ENCODE measurements around the gene MICALL2.

The MICALL2 gene

GRCh38 chr7:1478480-1478879, 19.2 kb upstream of the MICALL2 start:
- Histone ChIP-seq H3K4me2 (no peak overlapping the region), H4K20me1 (ENCODE audit: insufficient read depth) (no peaks in the 10 kb centered on the region), H3K27ac (no peak overlapping the region), H3K9ac (no peak overlapping the region), H2AFZ (ENCODE audit: low read depth) (no peak overlapping the region), H3K79me2 (ENCODE audit: insufficient read depth, low read depth) (no peaks in the 10 kb centered on the region), H3K27me3 (ENCODE audit: insufficient read depth, low read depth) (no peaks in the 10 kb centered on the region), H3K36me3 (ENCODE audit: insufficient read depth) (0 out of 2 replicates have a peak, but pooled peaks cover 3% of the 10 kb centered on the region), H3K4me3 (IDR thresholded peaks at IDR 0.05; ENCODE audit: insufficient read depth, low read depth, low read length) (no peak overlapping the region), H3K4me1 (ENCODE audit: low read depth, poor library complexity, severe bottlenecking) (no peaks in the 10 kb centered on the region)
- no peak for TF ChIP-seq CTCF (conservative IDR thresholded peaks at IDR 0.05; ENCODE audit: low read depth, low read length)

- Histone ChIP-seq H3K27ac (no peak overlapping the region), H3K9ac (no peak overlapping the region), H3K4me2 (no peak overlapping the region), H2AFZ (ENCODE audit: low read depth) (no peak overlapping the region), H4K20me1 (ENCODE audit: insufficient read depth) (no peaks in the 10 kb centered on the region), H3K27me3 (ENCODE audit: insufficient read depth, low read depth) (no peaks in the 10 kb centered on the region), H3K79me2 (ENCODE audit: insufficient read depth, low read depth) (no peaks in the 10 kb centered on the region), H3K36me3 (ENCODE audit: insufficient read depth) (no peaks in the 10 kb centered on the region), H3K4me1 (ENCODE audit: low read depth, poor library complexity, severe bottlenecking) (no peaks in the 10 kb centered on the region), H3K4me3 (IDR thresholded peaks at IDR 0.05; ENCODE audit: insufficient read depth, low read depth, low read length) (no peak overlapping the region)
- no peak for TF ChIP-seq CTCF (conservative IDR thresholded peaks at IDR 0.05; ENCODE audit: low read depth, low read length)
Measured at GRCh38 chr7:1476859-1477258, 17.6 kb upstream of the MICALL2 start.

GRCh38 chr7:1475991-1476390, 16.7 kb upstream of the MICALL2 start:
- Histone ChIP-seq H3K4me2 (no peak overlapping the region), H4K20me1 (ENCODE audit: insufficient read depth) (no peaks in the 10 kb centered on the region), H3K79me2 (ENCODE audit: insufficient read depth, low read depth) (no peaks in the 10 kb centered on the region), H3K9ac (no peak overlapping the region), H3K4me3 (IDR thresholded peaks at IDR 0.05; ENCODE audit: insufficient read depth, low read depth, low read length) (no peak overlapping the region), H3K27ac (no peak overlapping the region), H3K36me3 (ENCODE audit: insufficient read depth) (no peaks in the 10 kb centered on the region), H2AFZ (ENCODE audit: low read depth) (no peak overlapping the region), H3K4me1 (ENCODE audit: low read depth, poor library complexity, severe bottlenecking) (no peaks in the 10 kb centered on the region), H3K27me3 (ENCODE audit: insufficient read depth, low read depth) (no peaks in the 10 kb centered on the region)
- TF ChIP-seq CTCF (conservative IDR thresholded peaks at IDR 0.05; ENCODE audit: low read depth, low read length): no peak

- Histone ChIP-seq H3K4me2 (no peak overlapping the region), H3K4me3 (IDR thresholded peaks at IDR 0.05; ENCODE audit: insufficient read depth, low read depth, low read length) (no peak overlapping the region)
Measured at GRCh38 chr7:1475393-1475792, 16.1 kb upstream of the MICALL2 start.

More at GRCh38 chr7:1475393-1475792, 16.1 kb upstream of the MICALL2 start:
- H3K79me2 ChIP-seq (ENCODE audit: insufficient read depth, low read depth): no peaks in the 10 kb centered on the region
- no peaks in the 10 kb centered on the region for H3K4me1 ChIP-seq (ENCODE audit: low read depth, poor library complexity, severe bottlenecking)
- H3K27me3 ChIP-seq (ENCODE audit: insufficient read depth, low read depth): no peaks in the 10 kb centered on the region
- no peaks in the 10 kb centered on the region for H3K36me3 ChIP-seq (ENCODE audit: insufficient read depth)
- no peak for TF ChIP-seq CTCF (conservative IDR thresholded peaks at IDR 0.05; ENCODE audit: low read depth, low read length)
- no peak overlapping the region for H2AFZ ChIP-seq (ENCODE audit: low read depth)
- no peaks in the 10 kb centered on the region for H4K20me1 ChIP-seq (ENCODE audit: insufficient read depth)
- no peak overlapping the region for H3K9ac ChIP-seq
- no peak overlapping the region for H3K27ac ChIP-seq

Data from KMS-11 (cell line).